Effector memory CD4-positive, alpha-beta T cell (primary cell): ENCODE data around the gene OR9Q1.

Experiments
- DNase-seq, 3 donors: peaks; one replicate each; pipeline ENCODE4 v3.0.0-alpha.2; 2020
- H3K27ac ChIP-seq: 2 replicates; pipeline ENCODE4 v1.7.0; 2013; ENCODE audit warnings: mild to moderate bottlenecking, low read length, moderate library complexity; ENCODE audit not compliant: insufficient read depth, poor library complexity, severe bottlenecking
- H3K27me3 ChIP-seq: replicated peaks from 2 replicates; pipeline ENCODE4 v1.7.0; 2013; ENCODE audit warnings: mild to moderate bottlenecking, low read length; ENCODE audit not compliant: insufficient read depth, control insufficient read depth, poor library complexity, severe bottlenecking
- H3K36me3 ChIP-seq: 2 replicates; pipeline ENCODE4 v1.7.0; 2013; ENCODE audit warnings: mild to moderate bottlenecking, low read length, moderate library complexity; ENCODE audit not compliant: control insufficient read depth, insufficient read depth
- H3K4me1 ChIP-seq: 2 replicates; pipeline ENCODE4 v1.7.0; 2013; ENCODE audit warnings: low read length, mild to moderate bottlenecking; ENCODE audit not compliant: control insufficient read depth, insufficient read depth, poor library complexity, severe bottlenecking
- H3K4me3 ChIP-seq: 2 replicates; pipeline ENCODE4 v1.7.0; 2013; ENCODE audit warnings: low read length, low read depth, mild to moderate bottlenecking; ENCODE audit not compliant: insufficient read depth, poor library complexity, severe bottlenecking
- H3K9me3 ChIP-seq: 2 replicates; pipeline ENCODE4 v1.7.0; 2013; ENCODE audit warnings: mild to moderate bottlenecking, low read length, moderate library complexity; ENCODE audit not compliant: control insufficient read depth

Gene OR9Q1

GRCh38 chr11:58121096-58121495 lies 97.4 kb downstream of the OR9Q1 start:
- Histone ChIP-seq H3K9me3 (no peaks in the 10 kb centered on the region), H3K27ac (no peak overlapping the region), H3K36me3 (no peaks in the 10 kb centered on the region), H3K27me3 (no peaks in the 10 kb centered on the region), H3K4me3 (no peak overlapping the region), H3K4me1 (no peaks in the 10 kb centered on the region)
- no peak for DNase-seq

- DNase-seq, result no peak
- Histone ChIP-seq H3K27me3 (no peaks in the 10 kb centered on the region), H3K36me3 (no peaks in the 10 kb centered on the region), H3K27ac (no peak within 1 kb of the TSS), H3K4me1 (no peaks in the 10 kb centered on the region), H3K9me3 (no peaks in the 10 kb centered on the region), H3K4me3 (no peak within 1 kb of the TSS)
Observed at GRCh38 chr11:58125469-58125868, 101.8 kb downstream of the OR9Q1 start, which contains the start of gene OR9I1. Gene OR9I1 (minus strand): TSS chr11:58125530. CDS start chr11:58119444, 6,086 bp downstream.

- H3K36me3 ChIP-seq, result no peaks in the 10 kb centered on the region
- H3K4me3 ChIP-seq, result no peak overlapping the region
- no peak for DNase-seq
- no peak overlapping the region for H3K27ac ChIP-seq
- H3K9me3 ChIP-seq, result no peaks in the 10 kb centered on the region
- H3K27me3 ChIP-seq, result no peaks in the 10 kb centered on the region
- no peaks in the 10 kb centered on the region for H3K4me1 ChIP-seq
Observed at GRCh38 chr11:58127350-58127749, 103.7 kb downstream of the OR9Q1 start.

- H3K27ac ChIP-seq, result no peak overlapping the region
- no peak overlapping the region for H3K4me3 ChIP-seq
- H3K27me3 ChIP-seq, result no peaks in the 10 kb centered on the region
- H3K36me3 ChIP-seq, result no peaks in the 10 kb centered on the region
- H3K4me1 ChIP-seq, result no peaks in the 10 kb centered on the region
- no peaks in the 10 kb centered on the region for H3K9me3 ChIP-seq
- DNase-seq, result no peak
Observed at GRCh38 chr11:58133309-58134076, 109.8 kb downstream of the OR9Q1 start.

- no peaks in the 10 kb centered on the region for H3K9me3 ChIP-seq
- H3K27me3 ChIP-seq, result no peaks in the 10 kb centered on the region
- no peaks in the 10 kb centered on the region for H3K36me3 ChIP-seq
- DNase-seq, result no peak
- H3K4me1 ChIP-seq, result no peaks in the 10 kb centered on the region
- no peak overlapping the region for H3K4me3 ChIP-seq
- no peak overlapping the region for H3K27ac ChIP-seq
Observed at GRCh38 chr11:58134151-58134550, 110.5 kb downstream of the OR9Q1 start.

- no peak overlapping the region for H3K27ac ChIP-seq
- no peak for DNase-seq
- no peaks in the 10 kb centered on the region for H3K9me3 ChIP-seq
- H3K36me3 ChIP-seq, result no peaks in the 10 kb centered on the region
- no peak overlapping the region for H3K4me3 ChIP-seq
- no peaks in the 10 kb centered on the region for H3K27me3 ChIP-seq
- no peaks in the 10 kb centered on the region for H3K4me1 ChIP-seq
Observed at GRCh38 chr11:58135171-58135570, 111.5 kb downstream of the OR9Q1 start.

GRCh38 chr11:58142761-58143160 lies 119.1 kb downstream of the OR9Q1 start:
- no peak for DNase-seq
- no peaks in the 10 kb centered on the region for H3K36me3 ChIP-seq
- H3K4me3 ChIP-seq, result no peak overlapping the region

GRCh38 chr11:58152781-58153180 lies 129.1 kb downstream of the OR9Q1 start:
- no peak for DNase-seq
- Histone ChIP-seq H3K36me3 (no peaks in the 10 kb centered on the region), H3K27me3 (no peaks in the 10 kb centered on the region), H3K4me3 (no peak overlapping the region), H3K9me3 (no peaks in the 10 kb centered on the region), H3K4me1 (no peaks in the 10 kb centered on the region), H3K27ac (no peak overlapping the region)

More at GRCh38 chr11:58142761-58143160, 119.1 kb downstream of the OR9Q1 start:
- Histone ChIP-seq H3K4me1 (no peaks in the 10 kb centered on the region), H3K9me3 (no peaks in the 10 kb centered on the region), H3K27me3 (no peaks in the 10 kb centered on the region), H3K27ac (no peak overlapping the region)

GRCh38 chr11:58164389-58164788 lies 140.7 kb downstream of the OR9Q1 start:
- DNase-seq, result no peak
- Histone ChIP-seq H3K27me3 (no peaks in the 10 kb centered on the region), H3K36me3 (no peaks in the 10 kb centered on the region), H3K4me3 (no peak overlapping the region), H3K27ac (no peak overlapping the region), H3K4me1 (no peaks in the 10 kb centered on the region), H3K9me3 (no peaks in the 10 kb centered on the region)

GRCh38 chr11:58164990-58165389 lies 141.3 kb downstream of the OR9Q1 start:
- H3K4me1 ChIP-seq, result no peaks in the 10 kb centered on the region
- DNase-seq, result no peak
- no peak overlapping the region for H3K27ac ChIP-seq
- no peaks in the 10 kb centered on the region for H3K27me3 ChIP-seq
- H3K9me3 ChIP-seq, result no peaks in the 10 kb centered on the region
- H3K4me3 ChIP-seq, result no peak overlapping the region
- no peaks in the 10 kb centered on the region for H3K36me3 ChIP-seq
